Stomach (tissue), 4 donors: ENCODE results near the gene ZMPSTE24.

ENCODE experiments used
- CTCF ChIP-seq, 7 experiments: fragments of 450-650 bp in 4 of 7; fragments of 200-600 bp in 3 of 7; sonication (generic) in 3 of 7; IDR thresholded peaks; one replicate each; pipeline ENCODE4 v1.5.1; 2016 to 2019; ENCODE audit warnings: antibody characterized with exemption in 7 of 7, control low read depth in 2 of 7, mild to moderate bottlenecking in 1 of 7
- EP300 ChIP-seq: sonication (generic); formaldehyde crosslinking; IDR thresholded peaks from one replicate; pipeline ENCODE4 v1.6.1; 2017; ENCODE audit warnings: antibody characterized with exemption
- POLR2A ChIP-seq, 4 donors: fragments of 450-650 bp; IDR thresholded peaks; one replicate each; pipeline ENCODE4 v1.6.1; 2016; ENCODE audit warnings: antibody characterized with exemption in 4 of 4, control low read depth in 2 of 4, mild to moderate bottlenecking in 1 of 4, moderate library complexity in 1 of 4
- POLR2AphosphoS5 ChIP-seq, 3 donors: sonication (generic); formaldehyde crosslinking; IDR thresholded peaks; one replicate each; pipeline ENCODE4 v1.6.1; 2016; ENCODE audit warnings: antibody characterized with exemption in 3 of 3

- no peak for TF ChIP-seq POLR2AphosphoS5 (IDR thresholded peaks at IDR 0.05)
- no peak for TF ChIP-seq CTCF (IDR thresholded peaks at IDR 0.05)
- TF ChIP-seq POLR2A (IDR thresholded peaks at IDR 0.05): no peak
- no peak for TF ChIP-seq EP300
Observed at GRCh38 chr1:40310129-40310461, 52.1 kb downstream of the ZMPSTE24 start.
